ENCODE data around the gene SGMS1.
A peak's percentile ranks its signal among the peaks of the same experiment; 100 is the strongest.
"Not testable (repeated sequence)": the region's sequence is repeated elsewhere in the genome, so short reads cannot be mapped to it uniquely, and the experiment has no call there.

The SGMS1 gene

DNA sequence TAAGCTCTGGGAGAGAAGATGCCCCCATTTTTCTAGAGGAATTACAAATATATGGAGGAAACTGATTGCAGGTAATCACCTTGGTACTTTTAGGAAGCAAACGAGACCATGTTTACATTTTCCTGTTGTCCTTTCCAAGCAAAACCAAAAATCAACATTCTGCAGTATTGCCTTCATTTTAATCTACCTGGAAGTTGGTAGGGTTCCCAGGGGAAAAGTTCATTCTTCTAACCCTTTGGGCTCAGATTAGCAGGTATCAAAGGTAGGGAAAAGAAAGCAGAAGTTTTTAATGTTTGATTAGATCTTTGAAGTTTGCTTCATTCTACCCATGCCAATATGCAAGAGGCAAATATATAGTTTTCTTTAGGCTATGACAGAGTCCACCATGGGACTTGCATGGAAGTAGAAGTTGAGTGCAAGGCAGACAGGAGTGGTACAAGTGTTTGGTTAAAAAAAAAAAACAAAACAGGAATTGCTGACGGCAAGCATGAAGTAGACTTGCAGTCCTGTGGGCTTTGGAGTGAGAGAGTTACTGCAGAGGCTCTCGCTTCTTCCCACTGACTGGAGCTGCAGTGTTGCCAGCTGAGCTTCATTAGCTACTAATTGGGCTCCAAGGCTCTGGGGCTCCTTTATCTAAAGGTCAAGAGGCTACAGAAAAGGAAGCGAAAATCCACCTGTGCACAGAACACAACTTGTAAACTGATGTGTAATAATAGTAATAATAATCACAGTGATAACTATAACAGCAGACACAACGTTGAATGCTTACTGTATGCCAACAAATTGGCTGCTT, 343.5 kb downstream of the SGMS1 start:
- no peak for DNase-seq (ENCODE audit: low read depth)
- TF ChIP-seq, protein P1, sequence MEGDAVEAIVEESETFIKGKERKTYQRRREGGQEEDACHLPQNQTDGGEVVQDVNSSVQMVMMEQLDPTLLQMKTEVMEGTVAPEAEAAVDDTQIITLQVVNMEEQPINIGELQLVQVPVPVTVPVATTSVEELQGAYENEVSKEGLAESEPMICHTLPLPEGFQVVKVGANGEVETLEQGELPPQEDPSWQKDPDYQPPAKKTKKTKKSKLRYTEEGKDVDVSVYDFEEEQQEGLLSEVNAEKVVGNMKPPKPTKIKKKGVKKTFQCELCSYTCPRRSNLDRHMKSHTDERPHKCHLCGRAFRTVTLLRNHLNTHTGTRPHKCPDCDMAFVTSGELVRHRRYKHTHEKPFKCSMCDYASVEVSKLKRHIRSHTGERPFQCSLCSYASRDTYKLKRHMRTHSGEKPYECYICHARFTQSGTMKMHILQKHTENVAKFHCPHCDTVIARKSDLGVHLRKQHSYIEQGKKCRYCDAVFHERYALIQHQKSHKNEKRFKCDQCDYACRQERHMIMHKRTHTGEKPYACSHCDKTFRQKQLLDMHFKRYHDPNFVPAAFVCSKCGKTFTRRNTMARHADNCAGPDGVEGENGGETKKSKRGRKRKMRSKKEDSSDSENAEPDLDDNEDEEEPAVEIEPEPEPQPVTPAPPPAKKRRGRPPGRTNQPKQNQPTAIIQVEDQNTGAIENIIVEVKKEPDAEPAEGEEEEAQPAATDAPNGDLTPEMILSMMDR (conservative IDR thresholded peaks at IDR 0.05; ENCODE audit: low read depth, low read length) = no peak
- no peak overlapping the region for H3K4me3 ChIP-seq (ENCODE audit: low read depth, low read length)

DNA sequence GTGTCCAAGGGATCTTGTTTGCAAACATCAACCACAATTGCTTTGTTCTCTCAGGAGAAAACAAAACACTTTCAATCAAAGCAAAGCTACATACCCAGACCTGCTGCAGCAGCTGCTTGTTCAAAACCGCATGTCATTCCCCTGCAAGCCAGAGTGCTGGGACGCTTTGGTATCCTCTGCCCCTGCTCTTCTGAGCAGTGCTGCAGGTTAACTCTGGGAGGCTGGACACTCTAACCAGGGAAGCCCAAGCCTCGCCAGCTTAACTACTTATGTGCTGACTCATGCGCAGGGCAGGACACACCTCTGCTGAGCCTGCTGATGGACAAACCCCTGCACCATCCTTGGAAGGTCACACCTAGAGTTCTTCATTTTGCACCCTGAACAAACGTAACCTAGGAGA, 344.3 kb downstream of the SGMS1 start:
- TF ChIP-seq, protein P1 (conservative IDR thresholded peaks at IDR 0.05; ENCODE audit: low read depth, low read length) = no peak
- no peak for DNase-seq (ENCODE audit: low read depth)
- no peak overlapping the region for H3K4me3 ChIP-seq (ENCODE audit: low read depth, low read length)

DNA sequence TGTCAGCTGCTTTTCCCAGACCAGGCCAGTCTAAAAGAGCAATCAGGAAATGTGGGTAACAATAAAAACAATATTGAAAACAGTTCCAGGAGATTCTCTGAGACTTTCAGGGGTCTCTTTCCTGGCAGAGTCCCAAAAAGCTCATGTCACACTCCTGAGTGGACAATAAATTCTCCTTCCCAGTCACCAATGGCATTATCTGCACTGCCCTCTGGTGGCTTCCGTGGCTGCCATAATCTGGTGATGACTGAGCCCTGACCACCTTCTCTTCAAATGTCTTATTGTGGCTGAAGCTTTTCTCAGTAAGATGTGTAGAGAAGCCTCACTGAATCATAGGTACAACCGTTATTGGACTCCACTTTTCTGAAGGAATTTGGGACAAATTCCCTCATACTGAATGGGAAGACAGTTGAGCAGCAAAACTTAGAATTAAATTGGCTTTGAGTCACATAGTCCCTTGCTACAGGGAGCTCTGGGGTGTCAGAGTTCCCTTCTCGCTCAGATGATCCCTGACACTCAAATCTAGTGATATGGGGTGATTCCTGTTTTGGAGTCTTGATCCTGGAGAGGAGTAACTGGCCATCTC, 348.0 kb downstream of the SGMS1 start:
- TF ChIP-seq, protein P1 (conservative IDR thresholded peaks at IDR 0.05; ENCODE audit: low read depth, low read length) = peak; percentile 73
- peak; percentile 36 for DNase-seq (ENCODE audit: low read depth)
- no peak overlapping the region for H3K4me3 ChIP-seq (ENCODE audit: low read depth, low read length)

DNA sequence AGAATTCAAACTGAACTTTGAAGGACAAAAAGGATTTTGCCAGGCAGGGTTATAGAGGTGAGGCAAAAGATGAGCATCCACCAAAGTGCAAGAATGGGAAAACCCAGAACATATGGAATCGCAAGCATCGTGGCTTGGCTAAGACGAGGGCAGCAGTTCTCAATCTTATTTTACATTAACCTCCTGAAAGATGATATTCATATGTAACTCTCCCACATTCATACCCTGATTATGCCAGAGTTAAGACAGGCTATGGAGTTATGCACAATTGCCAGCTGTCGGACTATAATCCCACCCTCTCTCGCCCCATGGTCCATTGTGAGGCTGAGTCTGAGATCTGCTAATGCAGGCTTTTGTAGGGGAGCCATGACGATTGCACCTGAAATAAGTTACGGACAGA, 351.2 kb downstream of the SGMS1 start:
- TF ChIP-seq, protein P1 (conservative IDR thresholded peaks at IDR 0.05; ENCODE audit: low read depth, low read length) = no peak
- DNase-seq (ENCODE audit: low read depth) = no peak
- H3K4me3 ChIP-seq (ENCODE audit: low read depth, low read length) = no peak overlapping the region

DNA sequence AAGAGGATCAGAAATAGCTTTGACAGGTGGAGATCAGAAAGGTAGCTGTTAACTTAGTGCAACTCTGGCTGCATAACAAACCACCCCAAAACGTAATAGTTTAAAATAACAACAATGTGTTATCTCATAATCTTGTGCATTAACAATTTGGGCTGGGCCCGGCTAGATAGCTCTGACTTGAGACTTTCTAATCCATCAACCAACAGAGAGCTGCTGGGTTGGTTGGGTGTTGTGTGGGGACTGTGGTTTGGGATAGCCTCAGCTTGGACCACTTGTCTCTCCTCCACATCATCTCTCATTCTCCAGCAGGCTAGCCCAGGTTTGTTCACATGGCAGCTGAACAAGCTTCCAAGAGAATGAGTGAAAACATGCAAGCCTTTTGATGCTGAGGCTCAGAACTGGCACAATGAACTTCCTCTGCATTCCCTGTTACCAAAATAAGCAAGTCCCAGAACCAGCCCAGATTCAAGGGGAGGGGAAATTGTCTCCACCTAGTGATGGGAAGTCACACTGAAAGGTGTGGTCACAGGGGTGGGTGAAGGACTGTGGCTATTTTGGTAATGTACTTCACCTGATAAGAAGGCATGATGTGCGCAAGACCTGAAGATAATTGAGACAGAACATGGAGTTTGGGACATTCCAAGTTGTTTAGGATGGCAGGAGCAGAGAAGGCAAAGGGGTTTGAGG, 352.0 kb downstream of the SGMS1 start:
- H3K4me3 ChIP-seq (ENCODE audit: low read depth, low read length) = no peak overlapping the region
- DNase-seq (ENCODE audit: low read depth) = no peak
- TF ChIP-seq, protein P1 (conservative IDR thresholded peaks at IDR 0.05; ENCODE audit: low read depth, low read length) = no peak

DNA sequence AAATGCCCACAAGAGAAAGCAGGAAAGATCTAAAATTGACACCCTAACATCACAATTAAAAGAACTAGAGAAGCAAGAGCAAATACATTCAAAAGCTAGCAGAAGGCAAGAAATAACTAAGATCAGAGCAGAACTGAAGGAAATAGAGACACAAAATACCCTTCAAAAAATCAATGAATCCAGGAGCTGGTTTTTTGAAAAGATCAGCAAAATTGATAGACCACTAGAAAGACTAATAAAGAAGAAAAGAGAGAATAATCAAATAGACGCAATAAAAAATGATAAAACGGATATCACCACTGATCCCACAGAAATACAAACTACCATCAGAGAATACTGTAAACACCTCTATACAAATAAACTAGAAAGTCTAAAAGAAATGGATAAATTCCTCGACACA, 355.9 kb downstream of the SGMS1 start:
- H3K4me3 ChIP-seq (ENCODE audit: low read depth, low read length); DNase-seq (ENCODE audit: low read depth): not testable (repeated sequence)

DNA sequence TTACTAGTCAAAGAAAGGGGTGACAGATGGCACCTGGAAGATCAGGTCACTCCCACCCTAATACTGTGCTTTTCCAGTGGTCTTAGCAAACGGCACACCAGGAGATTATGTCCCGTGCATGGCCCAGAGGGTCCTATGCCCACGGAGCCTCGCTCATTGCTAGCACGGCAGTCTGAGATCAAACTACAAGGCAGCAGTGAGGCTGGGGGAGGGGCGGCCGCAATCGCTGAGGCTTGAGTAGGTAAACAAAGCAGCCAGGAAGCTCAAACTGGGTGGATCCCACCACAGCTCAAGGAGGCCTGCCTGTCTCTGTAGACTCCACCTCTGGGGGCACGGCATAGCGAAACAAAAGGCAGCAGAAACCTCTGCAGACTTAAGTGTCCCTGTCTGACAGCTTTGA, 361.1 kb downstream of the SGMS1 start:
- H3K4me3 ChIP-seq (ENCODE audit: low read depth, low read length); DNase-seq (ENCODE audit: low read depth): not testable (repeated sequence)
